Activated CD4-positive, alpha-beta T cell treated with anti-CD3 and anti-CD28 coated beads, Interleukin-2, amount 50 U/mL, for 1 hour (primary cell): ENCODE data around the gene PUM1.
A peak's percentile ranks its signal among the peaks of the same experiment; 100 is the strongest.

Experiments
- DNase-seq: peaks from one replicate; pipeline ENCODE4 v3.0.0-alpha.2; 2020

The PUM1 gene

GRCh38 chr1:30919025-30919881, 146.3 kb downstream of the PUM1 start:
- no peak for DNase-seq

DNA sequence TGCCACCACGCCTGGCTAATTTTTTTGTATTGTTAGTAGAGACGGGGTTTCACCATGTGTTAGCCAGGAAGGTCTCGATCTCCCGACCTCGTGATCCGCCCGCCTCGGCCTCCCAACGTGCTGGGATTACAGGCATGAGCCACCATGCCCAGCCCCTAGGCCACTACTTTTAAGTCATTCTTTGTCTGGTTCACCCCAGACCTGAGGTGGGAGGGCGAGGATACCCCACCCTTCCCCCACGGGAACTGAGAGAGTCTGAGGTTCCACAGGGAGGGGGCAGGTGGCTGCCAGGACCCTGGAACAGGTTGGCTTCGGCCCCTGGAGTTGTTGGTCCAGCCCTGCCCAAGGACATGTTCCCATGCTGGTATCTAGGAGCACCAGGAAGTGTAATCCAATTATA, 149.2 kb downstream of the PUM1 start:
- no peak for DNase-seq

GRCh38 chr1:30915491-30916230, 149.9 kb downstream of the PUM1 start:
- no peak for DNase-seq

GRCh38 chr1:30914931-30915330, 150.6 kb downstream of the PUM1 start:
- DNase-seq = no peak

GRCh38 chr1:30914587-30914922, 151.0 kb downstream of the PUM1 start:
- no peak for DNase-seq

- no peak for DNase-seq
These were observed 152.4 kb downstream of the PUM1 start for GRCh38 chr1:30912913-30913652.

DNA sequence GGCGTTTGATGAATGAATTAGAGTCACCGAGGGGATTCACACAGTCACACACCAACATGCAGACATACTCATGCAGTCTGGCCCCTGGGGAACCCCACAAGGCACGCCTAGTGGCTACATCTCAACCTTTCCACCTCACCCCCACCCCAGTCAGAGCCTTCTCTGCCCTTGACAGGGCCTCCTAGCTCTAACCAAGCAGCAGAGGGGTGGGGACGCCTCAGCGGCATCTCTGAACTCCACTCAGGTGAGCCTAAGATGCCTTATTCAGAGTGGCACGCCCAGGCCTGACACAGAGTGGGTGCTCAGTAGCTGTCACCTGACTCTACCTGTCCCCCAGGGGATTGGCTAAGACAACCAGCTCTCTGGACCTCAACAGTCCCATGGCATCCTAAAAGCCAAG, 153.3 kb downstream of the PUM1 start:
- DNase-seq = no peak

DNA sequence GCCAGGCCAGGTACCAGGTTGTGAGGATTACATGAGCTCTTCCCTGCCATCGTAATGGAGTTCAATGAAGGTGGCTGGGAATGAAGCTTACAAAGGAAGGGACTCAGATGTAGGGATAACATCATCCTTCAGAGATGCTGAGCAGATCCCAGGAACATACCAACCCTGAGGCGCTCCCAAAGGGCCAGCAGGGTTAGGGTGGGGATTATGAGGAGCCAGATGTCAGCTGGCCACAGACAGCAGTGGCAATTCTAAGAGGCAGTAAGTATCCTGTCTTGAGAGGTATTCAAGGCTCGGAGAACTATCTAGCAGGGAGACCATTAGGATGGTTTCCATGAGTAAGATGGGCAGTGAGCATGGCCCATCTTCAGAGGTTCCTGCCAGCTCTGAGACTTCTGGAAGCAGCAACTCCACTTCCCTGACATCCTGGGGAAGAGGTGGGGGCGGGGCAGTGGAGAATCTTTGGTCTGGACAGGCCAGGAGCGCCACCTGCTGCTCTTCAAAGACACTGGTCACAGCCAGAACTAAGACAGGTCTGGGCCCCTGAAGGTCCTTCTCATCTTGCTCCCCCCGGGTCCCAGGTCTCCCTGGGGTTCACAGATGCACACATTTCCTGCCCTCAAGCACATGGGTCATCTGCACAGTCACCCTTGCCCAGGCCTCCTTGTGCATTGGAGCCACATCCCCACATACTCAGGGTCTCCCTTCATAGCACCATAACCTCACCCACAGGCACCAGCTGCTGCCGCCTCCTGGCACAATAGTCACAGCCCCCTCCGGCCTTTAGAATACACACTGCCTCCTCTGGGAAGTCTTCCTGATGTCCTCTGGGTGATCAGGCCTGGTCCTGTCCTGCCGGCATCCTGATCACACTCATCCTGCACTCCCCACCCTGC, 154.2 kb downstream of the PUM1 start:
- peak; percentile 30 for DNase-seq

- no peak for DNase-seq
These were observed 156.0 kb downstream of the PUM1 start for GRCh38 chr1:30909365-30910068.

GRCh38 chr1:30908696-30909364, 156.7 kb downstream of the PUM1 start, which contains the start of gene SDC3:
Gene SDC3, minus strand, starts transcription at chr1:30908758. Its CDS starts 172 bp downstream, at chr1:30908586.
- DNase-seq = no peak

- no peak for DNase-seq
These were observed 157.2 kb downstream of the PUM1 start for GRCh38 chr1:30908316-30908695.

DNA sequence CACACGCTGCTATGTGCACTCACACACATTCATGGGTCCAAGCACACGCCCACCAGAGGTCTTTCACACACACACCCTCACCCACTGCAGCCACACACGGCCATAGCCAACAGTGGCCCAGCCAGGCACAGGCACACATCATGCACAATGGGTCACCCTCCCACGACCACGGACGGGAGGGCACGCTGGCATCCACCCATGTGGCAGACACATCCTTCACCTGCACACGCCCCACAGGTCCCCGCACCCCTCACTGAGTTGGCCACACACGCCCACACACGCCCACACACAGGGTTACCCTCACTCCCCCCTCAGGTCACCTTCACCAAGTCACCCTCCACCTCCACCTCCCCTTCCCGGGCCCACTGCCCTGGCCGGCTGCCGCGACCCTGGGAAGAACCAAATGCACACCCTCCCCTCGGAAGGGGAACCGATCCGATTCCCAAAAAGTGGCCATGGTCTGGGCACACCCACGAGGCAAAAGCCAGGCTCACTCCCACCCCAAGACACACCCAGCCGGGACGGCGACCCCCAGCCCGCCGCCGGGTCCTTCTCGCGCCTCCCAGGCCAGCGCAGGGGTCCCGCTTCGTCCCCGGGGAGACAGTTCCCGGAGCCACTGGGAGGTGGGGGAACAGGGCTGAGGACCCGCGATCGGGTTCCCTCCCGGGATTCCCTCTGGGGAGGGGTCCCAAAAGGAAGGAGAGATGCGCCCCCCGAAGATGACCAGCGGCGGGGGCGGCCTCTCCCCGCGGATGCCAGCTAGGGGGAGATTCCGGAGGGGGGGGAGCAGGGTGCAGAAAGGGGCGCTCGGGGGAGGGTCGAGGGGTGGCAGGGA, 157.8 kb downstream of the PUM1 start:
- DNase-seq = no peak

- DNase-seq = no peak
These were observed 158.7 kb downstream of the PUM1 start for GRCh38 chr1:30906631-30907441.

DNA sequence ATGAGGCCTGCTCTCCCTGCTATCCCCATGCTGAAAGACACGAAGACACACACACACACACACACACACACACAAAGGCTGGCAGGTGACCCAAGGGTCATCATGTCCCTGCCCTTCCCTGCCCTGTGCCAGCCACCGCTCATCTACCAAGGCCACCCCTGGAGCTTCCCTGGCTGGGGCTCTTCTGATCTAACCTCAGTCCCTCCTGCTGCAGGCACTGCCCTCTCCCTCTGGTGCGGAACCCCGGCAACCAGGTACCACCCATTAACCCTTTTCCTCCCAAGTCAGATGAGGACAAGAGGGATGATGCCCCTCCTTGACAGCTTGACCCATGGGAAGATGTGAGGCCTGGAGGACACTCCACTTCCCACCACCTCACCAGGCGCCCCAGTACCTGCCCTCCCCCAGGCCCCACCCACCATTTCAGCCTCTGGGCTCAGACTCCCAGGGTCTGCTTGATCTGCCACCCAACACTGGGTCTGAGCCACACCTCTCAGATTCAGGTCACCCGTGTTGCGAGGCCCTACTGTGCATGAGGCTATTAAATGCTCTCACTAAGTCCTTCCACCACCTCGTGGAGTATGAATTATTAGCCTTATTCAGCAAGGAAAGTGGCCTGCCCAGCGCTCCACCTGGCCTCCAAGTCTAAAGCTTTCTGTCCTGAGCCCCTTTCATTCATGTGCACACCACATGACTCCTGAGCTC, 159.4 kb downstream of the PUM1 start:
- DNase-seq = no peak

- no peak for DNase-seq
These were observed 160.1 kb downstream of the PUM1 start for GRCh38 chr1:30905403-30905802.

DNA sequence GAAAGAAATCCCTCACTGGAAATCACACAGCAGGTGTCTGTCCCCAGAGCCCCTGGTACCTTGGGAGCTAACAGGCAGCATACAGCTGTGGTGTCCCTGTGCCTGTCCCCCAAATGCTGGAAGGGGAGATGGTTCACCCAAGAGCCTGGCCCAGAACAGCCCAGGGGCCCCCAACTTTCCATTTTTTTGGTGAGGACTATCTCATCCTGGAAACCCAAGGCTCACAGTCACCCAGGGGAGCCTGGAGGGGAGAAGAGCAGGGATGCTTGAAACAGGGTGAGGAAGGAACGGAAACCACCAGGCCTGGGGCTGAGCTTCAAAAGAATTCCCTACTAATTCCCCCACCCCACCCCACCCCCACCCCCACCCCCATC, 160.6 kb downstream of the PUM1 start:
- no peak for DNase-seq

- DNase-seq = no peak
These were observed 161.1 kb downstream of the PUM1 start for GRCh38 chr1:30904191-30904961.
